G401.6 (cell line): ENCODE measurements around the gene TENT4B.

Experiments used
- FAIRE-seq: peaks from 2 replicates; lab custom pipeline; 2012; peaks lifted over from hg19 to GRCh38; lab: Jason Lieb, UNC

TENT4B gene

DNA sequence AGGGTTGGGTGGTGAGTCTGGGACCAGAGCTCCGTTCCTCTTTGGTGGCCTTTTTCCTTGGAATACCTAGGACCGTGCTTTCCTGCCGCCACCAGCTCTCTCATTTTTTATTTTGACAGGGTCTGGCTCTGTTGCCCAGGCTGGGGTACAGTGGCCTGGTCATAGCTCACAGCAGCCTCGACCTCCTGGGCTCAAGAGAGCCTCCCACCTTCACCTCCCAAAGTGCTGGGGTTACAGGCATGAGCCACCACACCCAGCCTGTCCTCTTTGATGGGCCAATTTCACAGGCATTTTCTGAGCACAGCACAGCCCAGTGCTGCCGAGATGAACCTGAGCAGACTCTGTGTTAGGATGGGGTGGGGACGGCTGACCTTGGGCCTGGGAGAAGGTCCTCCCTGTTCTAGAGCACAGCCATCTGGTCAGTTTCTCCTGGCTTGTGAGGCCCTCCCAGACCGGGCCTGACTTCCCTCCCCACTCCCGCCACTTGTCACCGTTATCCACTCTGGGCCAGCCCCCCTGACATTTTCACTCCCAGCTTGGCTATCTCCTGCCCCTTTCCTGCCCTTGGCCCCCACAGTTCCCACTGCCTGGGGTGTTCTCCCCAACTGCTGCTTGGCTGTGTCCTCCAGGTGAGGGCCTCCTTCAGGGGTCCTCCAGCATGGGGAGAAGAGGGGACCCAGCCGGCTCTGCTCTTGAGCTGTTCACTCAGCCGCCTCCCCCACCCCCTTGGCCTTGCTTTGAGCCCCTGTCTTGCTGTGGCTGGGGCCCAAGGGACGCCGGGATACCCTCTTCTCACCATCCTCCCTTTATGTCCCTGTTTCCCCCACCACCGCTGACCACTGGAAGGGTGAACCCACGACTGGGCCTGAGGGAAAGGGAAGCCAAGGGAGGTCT is 118.3 kb downstream of the TENT4B start:
- no peak for FAIRE-seq

- FAIRE-seq: no peak
Measured at GRCh38 chr16:50272111-50272571, 119.0 kb downstream of the TENT4B start.

DNA sequence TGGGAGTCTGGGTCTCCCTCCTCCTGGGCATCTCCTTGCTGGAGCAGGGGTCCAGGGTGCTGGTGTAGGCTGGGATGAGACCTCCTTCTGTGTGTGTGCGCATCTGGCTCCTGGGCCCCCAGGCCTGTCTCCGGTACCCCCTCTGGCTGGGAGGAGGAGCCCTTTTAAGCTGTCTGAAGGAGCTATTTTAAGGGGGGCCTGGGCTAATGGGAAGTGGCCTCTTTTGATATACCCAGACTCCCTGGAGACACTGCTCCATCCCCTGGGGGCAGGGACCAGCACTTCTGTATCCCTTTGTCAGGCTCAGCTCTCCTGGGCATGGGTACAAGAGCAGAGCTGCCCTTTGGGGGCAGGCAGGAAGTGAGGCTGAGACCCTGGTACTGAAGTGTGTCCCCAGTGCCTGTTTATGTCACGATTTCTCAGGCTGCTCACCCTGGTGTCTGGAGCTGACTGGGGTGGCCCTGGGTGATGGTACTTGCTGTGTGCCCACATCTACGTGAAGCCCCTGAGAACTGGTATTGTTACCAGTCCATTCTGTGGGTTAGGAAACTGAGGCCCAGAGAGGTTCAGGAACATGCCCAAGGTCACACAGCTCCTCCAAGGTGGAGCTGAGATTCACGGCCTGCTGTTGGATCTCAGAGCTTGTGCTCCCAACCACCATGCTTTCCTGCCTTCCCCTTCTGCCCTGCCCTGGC is 119.7 kb downstream of the TENT4B start:
- no peak for FAIRE-seq

GRCh38 chr16:50273382-50273690 is 120.2 kb downstream of the TENT4B start:
- no peak for FAIRE-seq

- no peak for FAIRE-seq
Measured at GRCh38 chr16:50273888-50274325, 120.8 kb downstream of the TENT4B start.

DNA sequence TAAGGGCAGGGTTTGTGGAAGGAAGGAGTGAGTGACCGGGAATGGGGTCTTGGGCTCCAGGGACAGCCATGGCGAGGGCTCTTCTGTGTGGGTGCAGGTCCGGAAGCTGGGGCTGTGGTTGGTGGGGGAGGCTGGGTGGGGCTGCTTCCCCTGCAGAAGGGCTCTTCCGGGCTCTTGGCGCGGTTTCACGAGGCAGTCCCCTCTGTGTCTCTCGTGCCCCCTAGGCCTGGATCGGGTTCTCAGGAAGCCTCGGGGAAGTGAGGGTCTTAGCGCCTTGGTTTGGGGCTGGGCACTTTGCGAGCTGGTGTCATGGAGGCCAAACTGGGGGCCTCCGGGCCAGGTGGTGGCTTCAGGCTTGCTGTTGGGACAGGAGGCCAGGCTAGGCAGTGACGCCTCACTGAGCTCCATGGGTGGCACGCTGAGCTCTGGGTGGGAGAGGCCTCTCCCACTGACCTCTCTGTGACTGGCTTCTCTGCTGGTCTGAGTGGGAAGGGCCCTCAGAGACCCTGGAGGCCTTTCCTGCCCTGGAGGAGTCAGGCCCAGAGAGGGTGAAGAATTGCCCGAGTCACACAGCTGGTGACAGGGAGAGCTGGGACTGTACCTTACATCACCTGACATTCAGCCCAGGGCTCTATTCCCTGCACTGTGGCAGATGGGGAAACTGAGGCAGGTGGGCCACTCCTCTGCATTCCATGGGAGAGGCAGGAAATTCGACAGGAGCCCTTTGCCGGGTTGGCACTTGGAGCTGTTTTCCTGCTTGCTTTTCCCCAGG is 121.4 kb downstream of the TENT4B start:
- FAIRE-seq: no peak

GRCh38 chr16:50275098-50275415 is 122.0 kb downstream of the TENT4B start:
- FAIRE-seq: no peak

DNA sequence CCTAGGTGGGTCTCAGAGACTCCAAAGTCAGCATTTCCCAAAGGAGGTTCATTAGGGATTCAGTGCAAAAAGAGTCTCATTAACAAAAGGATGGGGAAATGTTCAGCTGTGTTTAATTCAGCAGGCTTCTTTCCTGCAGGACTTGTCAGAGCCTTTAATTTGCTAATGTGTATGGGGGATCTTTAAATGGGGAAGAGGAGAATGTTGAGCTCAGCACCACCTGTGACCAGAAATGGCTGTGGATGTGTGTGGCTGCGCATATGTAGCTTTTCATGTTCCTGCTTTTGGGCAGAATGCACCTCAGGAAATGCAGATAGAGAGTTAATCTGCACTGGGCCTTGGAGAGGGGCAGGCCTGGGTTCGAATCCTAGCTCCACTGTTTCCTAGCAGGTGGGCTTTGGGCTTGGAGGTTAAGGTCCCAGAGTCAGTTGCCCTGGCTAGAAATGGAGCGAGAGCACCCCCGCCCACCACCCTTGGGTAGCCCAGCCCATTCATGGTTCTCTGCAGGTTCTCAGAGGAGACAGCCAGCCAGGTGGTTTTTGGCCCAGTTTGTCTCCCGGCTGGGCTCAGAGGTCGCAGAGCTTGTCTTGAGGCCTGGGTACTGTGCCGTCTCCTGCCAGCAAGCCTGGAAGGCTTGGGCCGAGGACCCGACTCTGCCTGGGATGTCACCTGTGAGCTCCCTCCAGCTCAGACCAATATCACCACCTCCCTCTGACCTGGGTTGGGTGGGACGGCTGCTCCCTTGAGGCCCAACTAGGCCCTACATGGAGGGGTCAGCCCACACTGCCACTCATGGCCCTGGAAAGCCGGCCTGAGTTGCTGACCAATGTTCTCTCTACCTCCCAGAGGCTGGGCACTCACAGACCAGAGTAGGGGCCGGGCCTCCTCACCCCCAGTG is 122.6 kb downstream of the TENT4B start:
- no peak for FAIRE-seq

DNA sequence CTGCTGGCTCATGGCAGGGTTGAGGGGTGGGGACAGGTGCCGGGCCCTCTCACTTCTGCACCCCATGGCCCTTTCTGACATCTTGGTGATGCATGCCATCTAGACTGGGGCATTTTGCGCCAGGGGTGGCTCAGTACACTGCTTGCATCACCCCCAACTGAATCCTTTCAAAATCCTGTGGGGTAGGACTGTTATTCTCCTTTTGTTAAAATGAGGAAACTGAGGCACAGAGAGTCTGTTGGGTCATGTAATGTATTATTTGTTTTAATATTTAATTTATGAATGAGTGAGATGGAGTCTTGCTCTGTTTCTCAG is 123.2 kb downstream of the TENT4B start:
- no peak for FAIRE-seq

GRCh38 chr16:50276801-50277555 is 123.9 kb downstream of the TENT4B start:
- FAIRE-seq: no peak

DNA sequence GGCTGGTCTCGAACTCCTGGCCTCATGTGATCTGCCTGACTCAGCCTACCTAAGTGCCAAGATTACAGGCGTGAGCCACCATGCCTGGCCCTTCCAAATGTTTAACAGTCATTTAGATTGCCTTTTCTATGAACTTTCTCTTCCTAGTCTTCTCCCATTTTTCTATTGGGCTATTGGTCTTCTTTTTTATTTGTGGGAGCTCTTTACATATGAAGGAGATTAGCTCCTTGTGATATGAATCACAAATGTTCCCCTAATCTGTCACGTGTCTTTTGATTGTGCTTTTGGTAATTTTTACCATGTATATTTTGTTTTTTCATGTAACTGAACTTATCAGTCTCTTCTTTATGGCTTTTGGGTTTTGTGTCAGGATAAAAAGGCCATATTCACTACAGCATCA is 125.1 kb downstream of the TENT4B start:
- no peak for FAIRE-seq

- FAIRE-seq: no peak
Measured at GRCh38 chr16:50279504-50279865, 126.4 kb downstream of the TENT4B start.

DNA sequence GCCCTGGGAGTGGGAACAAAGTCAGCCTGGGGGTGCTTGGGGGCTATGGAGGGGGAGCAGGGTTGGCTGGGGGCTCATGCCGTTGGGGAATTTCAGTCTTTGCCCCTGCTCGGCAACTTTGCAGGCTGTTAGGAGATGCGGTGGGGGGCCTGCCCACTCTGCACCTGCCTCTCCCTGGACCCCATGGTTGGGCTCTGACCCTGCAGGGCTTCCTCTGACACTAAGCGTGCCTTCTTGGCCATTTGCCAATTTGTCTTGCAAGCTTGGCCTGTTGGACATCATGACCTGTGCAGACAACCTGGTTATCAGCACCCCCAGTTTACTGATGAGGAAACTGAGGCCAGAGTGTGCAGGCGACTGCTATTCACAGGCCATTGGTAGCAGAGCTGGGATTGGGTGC is 127.8 kb downstream of the TENT4B start:
- FAIRE-seq: no peak
